Natural killer cell (primary cell): ENCODE data around the gene PHF19. TPM values are rescaled to one million over a fixed set of nuclear protein-coding genes. Genes with fewer than 3 reads are reported as not detected.

Experiments used
- ATAC-seq, 3 donors: fragments of 150-1000 bp in 2 of 3; fragments of 200-7000 bp in 1 of 3; cut with Tn5 transposase; 1 replicate in 1 of 3; 2 replicates in 2 of 3; pipeline ENCODE4 v1.10.0; 2021; ENCODE audit warnings: mild to moderate bottlenecking in 2 of 3, moderate library complexity in 2 of 3
- DNase-seq, 2 donors: peaks; one replicate each; pipeline versions ENCODE4 v3.0.0 to v3.0.0-alpha.2; 2013 to 2021; ENCODE audit warnings: mixed read lengths in 1 of 2
- H3K27ac ChIP-seq: one replicate; pipeline ENCODE4 v1.5.1; 2013; ENCODE audit warnings: mild to moderate bottlenecking, low read length
- H3K27me3 ChIP-seq: one replicate; pipeline ENCODE4 v1.6.1; 2013; ENCODE audit warnings: low read length; ENCODE audit not compliant: control insufficient read depth, insufficient read depth
- H3K36me3 ChIP-seq: one replicate; pipeline ENCODE4 v1.6.1; 2013; ENCODE audit warnings: low read length; ENCODE audit not compliant: control insufficient read depth, insufficient read depth
- H3K4me1 ChIP-seq: one replicate; pipeline ENCODE4 v1.6.1; 2013; ENCODE audit warnings: low read length; ENCODE audit not compliant: control insufficient read depth, insufficient read depth
- H3K4me3 ChIP-seq: one replicate; pipeline ENCODE4 v1.5.1; 2013; ENCODE audit warnings: low read length
- H3K9me3 ChIP-seq: one replicate; pipeline ENCODE4 v1.6.1; 2013; ENCODE audit warnings: low read length; ENCODE audit not compliant: control insufficient read depth, insufficient read depth
- H3K27ac Mint-ChIP-seq, 2 donors: one replicate each; pipeline ENCODE4 v1.8.0; 2022; ENCODE audit warnings: mild to moderate bottlenecking in 2 of 2, mixed read lengths in 2 of 2, moderate library complexity in 1 of 2
- H3K27me3 Mint-ChIP-seq, 2 donors: one replicate each; pipeline ENCODE4 v1.8.0; 2022; ENCODE audit warnings: low read depth in 2 of 2, mixed read lengths in 2 of 2
- H3K36me3 Mint-ChIP-seq: one replicate; pipeline ENCODE4 v1.8.0; 2022; ENCODE audit warnings: mixed read lengths
- H3K4me1 Mint-ChIP-seq, 2 donors: one replicate each; pipeline ENCODE4 v1.8.0; 2022; ENCODE audit warnings: mixed read lengths in 2 of 2
- H3K4me3 Mint-ChIP-seq: one replicate; pipeline ENCODE4 v1.8.0; 2022; ENCODE audit warnings: mild to moderate bottlenecking, moderate library complexity, mixed read lengths
- H3K9me3 Mint-ChIP-seq, 2 donors: one replicate each; pipeline ENCODE4 v1.8.0; 2022; ENCODE audit warnings: mixed read lengths in 2 of 2
- CTCF ChIP-seq: fragments of 200-600 bp; IDR thresholded peaks from one replicate; pipeline ENCODE4 v1.8.0; 2022; ENCODE audit warnings: antibody characterized with exemption
- WGBS: methylation state at CpG from one replicate; pipeline ENCODE4 v1.1.7; 2013; ENCODE audit warnings: missing lambda C conversion rate; ENCODE audit not compliant: insufficient coverage; 5-methylcytosine and 5-hydroxymethylcytosine counted together
- intact Hi-C: fragments of 100-400 bp; cut with micrococcal nuclease; formaldehyde crosslinking; loops from one replicate; pipeline ENCODE4 v1.14.2; 2022
- total RNA-seq, 4 donors: library from RNA; stranded (reverse); fragments of 120-200 nt in 1 of 4; gene quantifications; one replicate each; pipeline versions ENCODE4 v1.2.3 to v1.2.4, GENCODE V29; 2013 to 2022

Gene PHF19
- total RNA-seq, 3 donors from 2014 or later (not counting 1 experiment from before 2014, with no cell fraction given) = 34.1 to 54.0 (median 47.8) TPM

DNA sequence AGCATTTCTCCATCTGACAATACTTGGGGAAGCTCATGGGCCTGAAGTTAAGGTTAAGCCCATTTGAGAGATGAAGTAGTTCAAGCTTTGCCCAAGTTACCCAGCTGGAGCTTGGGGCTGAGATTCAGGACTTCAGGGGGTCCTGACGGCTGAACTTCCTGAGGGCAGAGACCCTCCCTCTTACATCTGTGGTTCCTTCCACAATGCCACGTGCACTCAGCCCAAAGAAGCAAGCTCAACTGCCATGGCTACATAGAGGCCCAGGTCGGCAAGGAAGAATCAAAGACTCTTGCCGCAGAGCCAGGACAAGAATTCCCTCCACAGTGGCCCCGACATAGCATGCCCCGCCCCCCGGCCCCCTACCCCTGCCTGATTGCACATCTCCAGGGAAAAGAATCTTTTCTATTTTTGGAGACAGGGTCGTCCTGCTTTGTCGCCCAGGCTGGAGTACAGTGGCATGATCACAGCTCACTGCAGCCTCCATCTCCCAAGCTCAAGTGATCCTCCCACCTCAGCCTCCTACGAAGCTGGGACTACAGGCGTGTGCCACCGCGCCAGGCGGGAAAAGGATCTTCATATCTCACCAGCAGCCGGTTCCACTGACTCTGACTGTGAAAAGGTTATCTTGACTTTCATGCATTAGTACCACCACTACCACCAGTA is 9.2 kb downstream of the PHF19 start:
- peak overlapping the region; percentile 68 for H3K27ac ChIP-seq
- Mint-ChIP-seq H3K36me3 (no peaks in the 10 kb centered on the region), H3K4me1 (peaks cover 4 to 15% of the 10 kb centered on the region in 2 donors), H3K4me3 (peak overlapping the region; percentile 59), H3K27ac (peak overlapping the region; percentile 92 to 94), H3K9me3 (no peaks in the 10 kb centered on the region), H3K27me3 (no peaks in the 10 kb centered on the region)
- peaks cover 22% of the 10 kb centered on the region for H3K36me3 ChIP-seq
- H3K4me1 ChIP-seq = peaks cover 16% of the 10 kb centered on the region
- ATAC-seq (no peak), DNase-seq (no peak)
- H3K4me3 ChIP-seq = peak overlapping the region; percentile 44
- no peaks in the 10 kb centered on the region for H3K9me3 ChIP-seq
- TF ChIP-seq CTCF = no peak
- WGBS = 96% methylated on average over 15 of the region's 15 CpGs
- H3K27me3 ChIP-seq = no peaks in the 10 kb centered on the region
- intact Hi-C loops = loop anchor here (1.0 to 2.0 kb wide), 2 partner anchors 25 to 57 kb away; no protein-coding TSS in a partner anchor

DNA sequence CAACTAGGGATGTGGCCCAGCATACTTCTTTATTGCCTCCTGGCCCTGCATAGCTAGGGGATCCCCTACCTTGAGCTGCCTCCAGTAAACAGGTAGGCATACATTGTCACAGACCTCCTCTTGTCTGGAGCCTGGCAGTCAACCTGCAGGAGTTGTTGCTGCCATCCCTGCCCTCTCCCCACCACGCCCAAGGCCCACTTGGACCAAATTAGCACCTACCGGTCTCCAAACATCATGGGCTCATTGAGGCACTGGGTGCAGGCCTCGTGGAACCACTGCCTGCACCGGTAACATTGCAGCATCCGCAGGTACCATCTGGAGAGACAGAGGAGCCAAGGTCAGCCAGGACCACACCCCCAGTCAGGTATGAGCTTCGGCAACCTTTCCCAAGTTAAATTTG is 10.3 kb downstream of the PHF19 start:
- no peak for TF ChIP-seq CTCF
- H3K4me1 ChIP-seq = peaks cover 16% of the 10 kb centered on the region
- Mint-ChIP-seq H3K27me3 (no peaks in the 10 kb centered on the region), H3K4me1 (peaks cover 4 to 16% of the 10 kb centered on the region in 2 donors), H3K9me3 (no peaks in the 10 kb centered on the region), H3K27ac (peak overlapping the region in 1 of 2 donors; percentile 8), H3K36me3 (no peaks in the 10 kb centered on the region), H3K4me3 (no peak overlapping the region)
- no peak overlapping the region for H3K4me3 ChIP-seq
- H3K36me3 ChIP-seq = peaks cover 33% of the 10 kb centered on the region
- ATAC-seq (no peak), DNase-seq (no peak)
- no peak overlapping the region for H3K27ac ChIP-seq
- intact Hi-C loops = no loop called here
- WGBS = 95% methylated on average over 6 of the region's 6 CpGs
- H3K9me3 ChIP-seq = no peaks in the 10 kb centered on the region
- no peaks in the 10 kb centered on the region for H3K27me3 ChIP-seq

- peaks cover 16% of the 10 kb centered on the region for H3K4me1 ChIP-seq
- no peak overlapping the region for H3K4me3 Mint-ChIP-seq
Measured at GRCh38 chr9:120865809-120866208, 11.2 kb downstream of the PHF19 start.

More at GRCh38 chr9:120865809-120866208, 11.2 kb downstream of the PHF19 start:
- no peaks in the 10 kb centered on the region for H3K27me3 ChIP-seq
- Mint-ChIP-seq H3K36me3 (peaks cover 2% of the 10 kb centered on the region), H3K9me3 (no peaks in the 10 kb centered on the region), H3K4me1 (peaks cover 4 to 16% of the 10 kb centered on the region in 2 donors), H3K27me3 (no peaks in the 10 kb centered on the region), H3K27ac (no peak overlapping the region)
- intact Hi-C loops = no loop called here
- no peak overlapping the region for H3K4me3 ChIP-seq
- no peak for ATAC-seq
- peaks cover 41% of the 10 kb centered on the region for H3K36me3 ChIP-seq
- DNase-seq = no peak
- H3K9me3 ChIP-seq = no peaks in the 10 kb centered on the region
- WGBS = 100% methylated on average over 3 of the region's 5 CpGs
- H3K27ac ChIP-seq = no peak overlapping the region
- TF ChIP-seq CTCF = no peak
